ENCODE measurements around the gene COX11. TPM values are rescaled to one million over a fixed set of nuclear protein-coding genes. Genes with fewer than 3 reads are reported as not detected.

COX11 gene
- total RNA-seq: 41.3 and 52.5 TPM in 2 replicates

GRCh38 chr17:54968262-54968987 lies at the start of gene COX11, which contains the start of gene STXBP4:
COX11 (minus strand) TSS chr17:54968654; CDS start chr17:54968646, 8 bp downstream.
STXBP4 (plus strand) TSS chr17:54968765; CDS start chr17:54986220, 17,455 bp downstream.

Other genes with a start within 250 kb of the COX11 start
- gene TOM1L1, start 67.8 kb downstream of the COX11 start, total RNA-seq: 22.0 and 33.7 TPM in 2 replicates
- gene STXBP4, start 111 bp upstream of the COX11 start, total RNA-seq: 19.6 and 20.0 TPM in 2 replicates